PFSK-1 (cell line): ENCODE data around the gene CEP170.

Experiments
- FOXP2 ChIP-seq: optimal IDR thresholded peaks from 2 replicates; pipeline ENCODE3; 2011; ENCODE audit warnings: borderline replicate concordance, control low read depth, inconsistent platforms; ENCODE audit not compliant: insufficient read depth; ENCODE audit errors: extremely low read length, extremely low read depth
- POLR2AphosphoS5 ChIP-seq: IDR thresholded peaks from 2 replicates; pipeline ENCODE4 v1.6.1; 2012; ENCODE audit warnings: low read depth, mild to moderate bottlenecking, control low read depth, low read length, moderate library complexity
- REST ChIP-seq, 2 experiments: IDR thresholded peaks; 2 replicates each; pipeline versions ENCODE4 v1.6.1 to v1.8.0; 2011 to 2012; ENCODE audit warnings: low read depth in 2 of 2, low read length in 2 of 2, control low read depth in 1 of 2, inconsistent platforms in 1 of 2, mild to moderate bottlenecking in 1 of 2, moderate library complexity in 1 of 2; ENCODE audit not compliant: insufficient read depth in 1 of 2
- SIN3A ChIP-seq: IDR thresholded peaks from 2 replicates; pipeline ENCODE4 v1.6.1; 2012; ENCODE audit warnings: mild to moderate bottlenecking, low read length, moderate library complexity, borderline replicate concordance; ENCODE audit not compliant: insufficient read depth
- TAF1 ChIP-seq: IDR thresholded peaks from 2 replicates; pipeline ENCODE4 v1.6.1; 2012; ENCODE audit warnings: low read length, control low read depth, borderline replicate concordance; ENCODE audit not compliant: insufficient read depth

Gene CEP170

DNA sequence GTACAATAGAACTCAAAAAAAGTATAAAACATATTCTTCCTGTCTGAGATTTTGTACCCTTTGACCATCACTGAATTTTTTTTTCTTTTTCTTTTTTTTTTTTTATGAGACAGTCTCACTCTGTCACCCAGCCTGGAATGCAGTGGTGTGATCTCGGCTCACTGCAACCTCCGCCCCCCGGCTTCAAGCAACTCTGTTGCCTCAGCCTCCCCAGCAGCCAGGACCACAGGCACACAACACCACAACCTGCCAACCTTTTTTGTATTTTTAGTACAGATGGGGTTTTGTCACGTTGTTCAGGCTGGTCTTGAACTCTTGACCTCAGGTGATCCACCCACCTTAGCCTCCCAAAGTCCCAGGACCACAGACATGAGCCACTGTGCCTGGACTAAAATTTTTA lies 11.2 kb upstream of the CEP170 start:
- TF ChIP-seq POLR2AphosphoS5 (no peak), TAF1 (no peak), REST (IDR thresholded peaks at IDR 0.05; ENCODE audit: insufficient read depth in 1 of 2, low read depth in 2 of 2, low read length in 2 of 2) (no peak), FOXP2 (no peak), SIN3A (no peak)

DNA sequence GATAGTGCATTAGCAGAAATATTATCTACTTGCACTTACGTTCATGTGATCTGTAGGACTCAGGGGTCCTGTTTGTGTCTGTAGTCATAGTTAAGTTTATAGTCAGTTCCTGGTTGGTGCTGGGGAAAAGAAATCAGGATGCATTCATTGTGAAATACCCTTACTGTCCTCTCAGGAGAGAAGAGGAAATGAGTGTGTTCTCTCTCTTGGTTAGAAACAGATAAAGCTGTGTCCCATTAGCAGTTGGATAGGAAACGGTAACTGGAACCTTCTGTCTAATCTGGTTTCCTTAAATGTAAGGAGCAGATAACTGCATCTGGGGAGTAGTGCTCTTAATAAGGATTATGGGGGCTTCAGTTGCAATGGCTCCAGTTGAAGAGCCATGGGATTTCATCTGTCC lies 9.6 kb upstream of the CEP170 start:
- TF ChIP-seq POLR2AphosphoS5 (0 out of 2 replicates have a peak, but pooled peaks have one; percentile 33), TAF1 (no peak), FOXP2 (no peak), REST (IDR thresholded peaks at IDR 0.05; ENCODE audit: insufficient read depth in 1 of 2, low read depth in 2 of 2, low read length in 2 of 2) (peak in 1 of 2 experiments; percentile 59; a peak in 1 of 4 replicates), SIN3A (0 out of 2 replicates have a peak, but pooled peaks have one; percentile 58)

DNA sequence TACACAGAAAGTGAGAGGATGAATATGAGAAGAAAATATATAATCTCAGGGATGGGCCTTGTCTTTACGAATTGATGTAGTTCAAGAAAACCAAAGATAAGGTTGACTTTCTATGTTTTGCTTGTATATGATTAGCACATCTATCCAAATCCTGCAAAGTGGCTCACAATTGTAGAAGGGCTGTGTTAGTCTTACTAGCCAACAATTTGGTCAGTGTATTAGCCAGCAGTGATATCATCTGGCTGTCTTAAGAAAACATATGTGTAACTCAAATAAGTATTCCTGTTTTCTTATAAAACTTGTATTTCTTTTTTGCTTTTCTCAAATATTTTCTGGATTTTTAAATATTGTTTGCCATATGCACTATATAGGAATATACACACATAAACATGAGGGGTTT lies 6.3 kb upstream of the CEP170 start:
- TF ChIP-seq TAF1 (no peak), FOXP2 (no peak), SIN3A (no peak), REST (IDR thresholded peaks at IDR 0.05; ENCODE audit: insufficient read depth in 1 of 2, low read depth in 2 of 2, low read length in 2 of 2) (no peak), POLR2AphosphoS5 (no peak)

DNA sequence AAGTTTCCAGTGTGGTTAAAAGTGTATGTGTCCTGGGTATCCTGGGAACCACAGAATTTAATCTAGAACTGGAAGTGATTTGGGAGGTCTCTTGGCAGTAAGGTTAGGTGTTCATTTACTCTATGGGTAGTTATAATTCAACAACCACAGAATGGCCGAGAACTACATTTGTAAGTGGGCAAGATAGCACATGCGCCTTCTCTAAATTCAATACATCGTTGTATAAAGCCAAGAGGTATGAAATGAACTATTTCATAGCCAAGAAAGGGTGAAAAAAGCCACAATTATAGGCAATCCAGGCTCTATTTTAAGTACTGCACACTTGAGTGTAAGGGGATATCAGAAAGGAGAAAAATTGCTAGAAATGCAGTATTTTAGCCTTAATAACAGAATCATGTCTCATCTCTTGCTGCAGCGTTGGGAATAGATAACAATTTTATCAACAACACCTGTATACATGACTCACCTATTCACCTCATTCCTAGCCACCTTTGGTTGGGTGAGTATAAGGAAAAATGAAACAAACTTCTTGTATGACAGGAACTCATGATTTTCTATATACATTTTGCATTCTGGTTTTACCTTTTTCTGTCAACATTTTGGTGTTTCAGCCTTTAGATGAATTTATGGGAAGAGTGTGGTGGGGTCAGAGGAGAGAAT lies 5.3 kb upstream of the CEP170 start:
- TF ChIP-seq SIN3A: no peak
- TF ChIP-seq FOXP2: no peak
- no peak for TF ChIP-seq TAF1
- no peak for TF ChIP-seq REST (IDR thresholded peaks at IDR 0.05; ENCODE audit: insufficient read depth in 1 of 2, low read depth in 2 of 2, low read length in 2 of 2)
- no peak for TF ChIP-seq POLR2AphosphoS5
